OCI-M2 (cell line): ENCODE data around the gene HMGXB3.
"Not testable (repeated sequence)": the region's sequence is repeated elsewhere in the genome, so short reads cannot be mapped to it uniquely, and the experiment has no call there.

Experiments used
- DNase-seq: peaks from one replicate; lab custom pipeline; 2025; ENCODE audit not compliant: unreplicated experiment; lab: John Stamatoyannopoulos, UW

Gene HMGXB3

DNA sequence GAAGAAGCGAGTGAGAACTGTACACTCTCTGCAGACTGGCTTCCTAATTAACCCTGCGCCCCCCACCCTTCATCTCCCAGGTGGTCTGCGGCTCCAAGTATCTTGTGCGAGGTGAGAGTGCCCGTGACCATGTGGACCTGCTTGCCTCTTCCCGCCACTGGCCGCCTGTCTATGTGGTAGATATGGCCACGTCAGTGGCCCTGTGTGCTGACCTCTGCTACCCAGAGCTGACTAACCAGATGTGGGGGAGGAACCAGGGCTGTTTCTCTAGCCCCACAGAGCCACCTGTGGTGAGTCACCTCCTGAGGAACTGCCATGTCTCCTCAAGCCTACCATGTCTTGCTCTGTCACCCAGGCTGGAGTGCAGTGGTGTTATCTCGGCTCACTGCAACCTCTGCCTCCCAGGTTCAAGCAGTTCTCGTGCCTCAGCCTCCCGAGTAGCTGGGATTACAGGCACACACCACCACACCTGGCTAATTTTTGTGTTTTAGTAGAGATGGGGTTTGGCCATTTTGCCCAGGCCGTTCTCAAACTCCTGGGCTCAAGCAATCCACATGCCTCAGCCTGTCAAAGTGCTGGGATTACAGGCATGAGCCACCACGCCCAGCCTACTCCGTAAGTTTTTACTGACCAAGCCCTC is 49.8 kb downstream of the HMGXB3 start:
- not testable (repeated sequence) for DNase-seq

DNA sequence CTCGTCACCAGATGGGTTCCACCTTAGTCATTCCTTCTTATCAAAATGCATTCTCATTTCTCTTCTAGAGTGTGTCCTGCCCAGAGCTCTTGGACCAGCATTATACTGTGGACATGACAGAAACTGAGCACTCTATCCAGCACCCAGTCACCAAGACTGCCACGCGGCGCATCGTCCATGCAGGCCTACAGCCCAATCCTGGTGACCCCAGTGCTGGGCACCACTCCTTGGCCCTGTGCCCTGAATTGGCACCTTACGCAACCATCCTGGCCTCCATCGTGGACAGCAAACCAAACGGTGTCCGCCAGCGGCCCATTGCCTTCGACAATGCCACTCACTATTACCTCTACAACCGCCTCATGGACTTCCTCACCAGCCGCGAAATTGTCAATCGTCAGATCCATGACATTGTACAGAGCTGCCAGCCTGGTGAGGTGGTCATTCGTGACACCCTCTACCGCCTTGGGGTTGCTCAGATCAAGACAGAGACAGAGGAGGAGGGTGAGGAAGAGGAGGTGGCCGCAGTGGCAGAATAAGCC is 51.2 kb downstream of the HMGXB3 start:
- no peak for DNase-seq

DNA sequence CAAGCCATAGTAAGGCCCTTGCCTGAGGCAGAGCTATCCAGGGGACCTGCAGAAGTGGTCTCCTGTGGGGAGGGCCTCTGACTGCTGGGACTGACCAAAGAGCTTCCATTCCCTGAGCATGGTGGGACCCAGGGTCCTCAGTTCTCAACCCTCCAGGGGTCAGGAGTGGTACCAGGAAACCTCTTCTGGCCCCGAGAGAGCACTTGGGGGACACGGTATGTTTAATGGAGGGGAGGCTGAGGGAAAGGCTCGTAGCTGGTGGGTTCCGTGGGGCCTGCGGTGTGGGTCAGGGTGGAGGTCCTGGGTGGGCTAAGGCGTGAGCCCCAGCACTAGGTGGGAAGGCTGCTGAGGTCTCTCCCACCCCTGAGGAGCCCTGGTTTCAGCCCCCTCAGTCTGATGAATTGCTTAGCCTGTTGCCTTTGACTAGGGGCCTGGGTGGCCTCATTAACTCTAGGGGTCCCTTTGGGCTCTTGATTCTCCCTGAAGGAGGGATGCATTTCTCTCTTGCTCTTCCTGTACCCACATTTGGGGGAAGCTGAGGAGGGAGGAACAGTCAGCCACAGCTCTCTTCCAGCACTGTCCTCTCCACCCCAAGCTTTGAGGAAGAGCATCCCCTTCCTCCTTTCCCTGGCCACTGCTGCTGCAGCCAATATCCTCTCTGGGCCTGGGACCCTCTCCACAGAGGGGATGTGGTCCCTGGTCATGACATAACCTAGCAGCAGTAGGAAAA is 51.9 kb downstream of the HMGXB3 start:
- DNase-seq, result no peak

DNA sequence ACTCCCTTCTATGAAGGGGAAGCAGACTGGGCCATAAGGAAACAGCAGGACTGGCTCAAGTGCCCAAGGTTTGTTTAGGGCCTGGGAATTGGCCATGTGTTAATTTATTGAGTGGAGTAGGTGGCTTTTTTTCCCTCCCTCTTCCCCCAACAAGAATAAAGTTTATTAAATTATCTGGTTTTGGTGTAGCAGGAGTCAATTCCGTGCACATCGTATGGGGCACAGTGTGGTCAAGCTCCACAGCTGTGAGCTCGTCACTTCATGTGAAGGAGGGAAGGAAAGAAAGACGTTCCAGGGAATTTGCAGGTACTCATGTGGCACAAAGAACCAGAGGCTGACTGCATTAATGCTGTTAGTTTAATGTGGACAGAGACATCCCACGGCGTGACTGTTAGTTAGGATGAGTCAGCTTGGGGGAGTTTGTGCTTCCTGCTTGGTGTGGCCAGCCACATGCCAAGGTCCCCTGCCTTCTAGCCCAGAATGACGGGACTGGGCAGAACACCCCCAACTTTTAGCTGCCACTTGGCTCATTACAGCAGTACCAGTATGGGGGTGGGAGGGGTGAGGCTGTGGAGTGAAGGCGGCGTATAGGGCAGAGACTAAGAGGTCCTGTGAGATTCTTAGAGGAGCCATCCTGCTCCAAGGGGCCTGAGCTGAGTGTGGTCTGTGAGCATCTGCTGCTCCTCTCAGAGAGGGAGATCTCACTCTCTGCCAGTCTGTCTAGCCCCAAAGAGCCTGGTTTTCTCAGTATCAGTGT is 52.6 kb downstream of the HMGXB3 start:
- no peak for DNase-seq

DNA sequence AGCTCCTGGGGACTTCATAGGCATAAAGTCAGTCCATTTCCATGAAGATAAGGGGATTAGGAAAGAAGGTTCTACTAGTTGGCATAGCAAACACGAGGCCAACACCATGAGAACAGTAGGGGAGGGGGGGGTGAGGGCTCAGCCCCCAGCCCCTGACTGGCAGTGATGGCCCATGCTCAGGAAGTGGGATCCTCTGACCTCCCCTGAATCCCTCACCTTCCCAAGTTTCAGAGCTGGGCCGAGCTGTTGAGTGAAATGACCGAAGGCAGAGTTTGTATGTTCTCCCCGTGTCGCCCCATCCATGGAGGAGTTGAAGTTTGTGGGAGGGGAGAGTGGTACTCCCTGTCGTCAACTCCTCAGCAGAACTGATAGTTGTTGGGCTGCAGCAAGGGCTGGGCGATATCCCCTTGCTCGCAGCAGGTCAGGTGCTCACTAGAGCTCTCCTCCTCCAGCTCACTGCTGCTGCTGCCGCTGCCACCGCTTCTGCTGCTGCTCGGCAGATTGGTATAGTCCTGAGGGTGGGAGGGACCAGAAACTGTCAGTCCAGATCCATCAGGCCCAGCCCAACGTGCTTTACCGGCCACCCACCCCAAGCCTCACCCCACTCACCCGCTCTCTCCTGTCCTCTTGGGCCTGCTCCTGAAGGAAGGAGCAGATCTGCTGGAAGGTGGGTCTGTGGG is 53.3 kb downstream of the HMGXB3 start:
- no peak for DNase-seq

DNA sequence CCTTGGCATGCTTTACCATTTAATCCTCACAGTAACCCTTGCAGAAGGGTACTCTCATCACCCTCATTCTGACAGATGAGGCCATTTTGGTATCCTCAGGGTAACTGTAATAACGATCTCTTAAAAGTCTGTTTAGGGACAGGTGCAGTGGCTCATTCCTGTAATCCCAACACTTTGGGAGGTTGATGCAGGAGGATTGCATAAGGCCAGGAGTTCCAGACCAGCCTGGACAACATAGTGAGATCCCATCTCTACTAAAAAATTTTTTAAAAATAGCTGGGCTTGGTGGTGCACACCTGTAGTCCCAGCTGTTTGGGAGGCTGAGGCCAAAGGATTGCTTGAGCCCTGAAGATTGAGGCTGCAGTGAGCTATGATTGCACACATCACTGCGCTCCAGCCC is 54.0 kb downstream of the HMGXB3 start:
- no peak for DNase-seq

DNA sequence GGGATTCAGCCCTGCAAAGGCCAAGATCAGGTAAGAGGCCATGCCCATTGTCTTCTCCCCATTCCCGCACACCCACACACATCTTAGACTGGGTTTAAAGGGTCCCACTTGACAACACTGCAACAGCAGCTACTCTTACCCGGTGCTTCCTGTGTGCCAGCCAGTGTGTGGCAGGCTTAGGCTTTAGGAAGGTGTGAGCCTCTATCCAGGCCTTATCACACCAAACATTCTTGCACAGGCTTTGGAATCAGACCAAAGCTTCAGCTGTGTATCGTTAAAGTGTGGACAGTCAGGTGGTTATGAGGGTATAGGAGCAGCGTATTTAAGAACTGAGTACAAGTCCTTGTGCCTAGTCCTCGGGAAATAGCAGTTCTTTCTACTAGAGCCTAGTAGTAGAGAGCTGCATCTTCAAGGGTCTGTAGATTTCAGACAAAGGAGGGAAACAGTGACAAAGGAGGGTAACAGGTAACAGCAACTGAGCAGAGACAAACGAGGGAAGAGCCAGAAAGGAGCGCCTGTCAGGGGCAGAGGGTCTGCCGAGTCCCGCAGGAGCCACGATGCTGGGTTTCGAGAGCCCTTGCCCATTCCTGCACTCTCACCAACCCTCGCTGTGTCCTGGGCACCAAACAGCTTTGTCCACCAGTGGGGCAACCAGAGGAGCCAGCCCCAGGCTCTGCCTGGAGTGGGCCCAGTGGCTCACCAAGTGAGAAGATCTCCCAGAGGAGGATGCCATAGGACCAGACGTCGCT is 55.0 kb downstream of the HMGXB3 start:
- DNase-seq, result no peak

DNA sequence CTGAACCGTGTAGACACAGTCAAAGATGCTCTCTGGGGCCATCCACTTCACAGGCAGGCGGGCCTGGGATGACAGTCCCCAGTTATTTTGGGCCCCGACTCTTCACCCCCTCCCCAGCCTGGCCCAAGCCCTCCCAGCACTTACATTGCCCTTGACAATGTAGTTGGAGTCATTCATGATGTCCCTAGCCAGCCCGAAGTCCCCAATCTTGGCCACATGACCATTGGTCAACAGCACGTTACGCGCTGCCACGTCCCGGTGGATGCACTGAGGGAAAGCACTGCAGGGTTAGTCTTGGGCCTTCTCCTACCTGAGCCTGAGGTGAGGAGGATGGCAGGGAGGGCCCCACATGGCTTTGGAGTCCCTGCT is 55.5 kb downstream of the HMGXB3 start:
- no peak for DNase-seq

DNA sequence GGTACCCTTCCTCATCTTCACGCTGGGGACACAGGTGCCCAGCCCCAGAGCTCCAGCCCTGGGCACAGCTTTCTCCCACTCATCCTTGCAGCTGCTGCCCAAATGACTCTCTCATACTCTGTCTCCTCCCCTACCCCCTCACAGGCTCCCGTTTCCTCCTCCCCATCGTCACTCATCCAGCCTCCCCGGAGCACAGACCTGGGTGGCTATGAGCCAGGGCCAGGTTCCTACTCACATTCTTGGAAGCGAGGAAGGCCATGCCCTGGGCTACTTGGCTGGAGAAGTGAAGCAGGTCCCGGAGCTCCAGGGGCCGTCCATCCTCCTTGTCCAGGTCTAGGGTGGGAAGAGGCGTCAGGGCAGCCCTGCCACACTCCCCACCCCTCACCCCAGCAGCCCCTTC is 56.5 kb downstream of the HMGXB3 start:
- no peak for DNase-seq

DNA sequence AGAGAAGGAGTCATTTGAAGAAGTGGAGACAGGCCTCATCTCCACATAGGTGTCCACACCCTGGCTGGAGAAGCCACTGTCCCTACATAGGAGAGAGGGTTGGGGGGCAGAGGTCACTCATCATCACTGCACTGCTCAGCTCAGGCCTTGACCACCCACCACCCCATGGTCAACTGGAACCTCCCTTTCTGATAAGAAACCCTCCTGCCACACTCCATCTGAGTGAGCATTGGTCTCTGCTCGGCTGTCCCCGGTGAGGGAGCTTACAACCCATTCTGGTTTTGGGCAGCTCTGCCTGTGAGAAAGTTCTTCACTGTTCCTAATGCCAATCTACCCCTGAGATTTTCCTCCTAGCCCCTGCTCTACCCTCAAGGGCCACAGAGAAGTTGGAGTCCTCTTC is 57.0 kb downstream of the HMGXB3 start:
- DNase-seq, result no peak

DNA sequence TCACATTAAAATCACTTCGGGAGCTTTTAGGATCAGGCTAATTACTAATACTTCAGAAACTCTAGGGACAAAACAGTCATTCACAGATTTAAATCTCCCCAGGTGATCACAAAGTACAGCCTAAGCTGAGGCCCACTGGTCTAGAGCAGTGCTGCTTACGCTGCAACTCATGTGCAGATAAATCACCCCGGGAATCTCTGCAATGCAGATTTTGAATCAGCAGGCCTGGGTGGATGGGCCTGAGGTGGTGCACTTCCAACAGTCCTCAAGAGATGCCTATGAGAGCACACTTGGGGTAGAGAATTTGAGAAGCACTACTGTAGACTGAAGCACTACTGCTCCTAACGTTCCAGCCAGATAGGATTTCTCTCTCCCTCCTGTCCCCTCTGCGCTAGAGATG is 57.5 kb downstream of the HMGXB3 start:
- no peak for DNase-seq

DNA sequence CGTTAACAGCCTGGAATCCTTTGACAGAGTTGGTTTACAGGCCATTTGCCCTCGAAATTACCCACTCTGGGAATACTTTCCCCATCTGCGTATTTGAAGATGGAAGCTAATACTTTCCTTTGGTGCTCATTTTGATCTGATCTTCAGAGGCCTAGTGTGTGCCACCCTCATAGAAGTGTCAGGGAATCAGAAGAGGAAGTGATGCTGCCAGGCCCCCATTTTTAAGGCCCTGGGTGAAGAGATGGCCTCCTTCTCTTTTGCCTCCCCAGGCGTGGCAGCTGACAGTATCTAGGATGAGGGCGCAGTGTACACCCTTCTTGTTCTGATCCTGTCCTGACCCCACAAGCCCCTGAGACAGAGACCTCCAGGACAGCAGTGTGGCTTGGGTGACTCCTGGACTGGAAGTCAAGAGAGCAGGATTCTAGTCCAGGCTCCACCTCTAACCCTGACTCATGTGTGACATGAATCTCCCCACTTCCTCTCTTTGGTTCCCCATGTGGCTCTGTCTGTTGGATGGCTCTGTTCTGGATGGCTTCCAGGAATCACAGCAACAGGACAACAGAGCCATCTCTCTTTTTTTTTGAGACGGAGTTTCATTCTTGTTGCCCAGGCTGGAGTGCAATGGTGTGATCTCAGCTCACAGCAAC is 58.1 kb downstream of the HMGXB3 start:
- no peak for DNase-seq

DNA sequence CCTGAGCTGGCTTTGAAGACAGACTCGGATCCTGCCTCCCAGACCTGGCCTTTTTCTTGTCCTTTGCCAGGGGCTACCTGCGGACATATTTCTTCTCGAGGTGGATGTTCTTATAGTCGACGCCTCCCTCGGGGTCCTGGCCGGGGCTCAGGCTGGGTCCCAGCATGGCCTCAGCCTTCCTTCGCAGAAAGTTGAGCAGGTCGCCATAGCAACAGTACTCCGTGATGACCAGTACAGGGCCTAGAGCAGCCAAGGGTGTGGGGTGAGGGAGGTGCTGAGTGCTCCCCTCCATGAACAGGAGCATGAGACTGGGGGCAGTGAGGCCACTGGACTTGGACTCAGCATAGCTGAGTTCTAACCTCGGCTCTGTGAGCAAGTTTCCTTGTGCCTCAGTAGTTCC is 59.1 kb downstream of the HMGXB3 start:
- no peak for DNase-seq

DNA sequence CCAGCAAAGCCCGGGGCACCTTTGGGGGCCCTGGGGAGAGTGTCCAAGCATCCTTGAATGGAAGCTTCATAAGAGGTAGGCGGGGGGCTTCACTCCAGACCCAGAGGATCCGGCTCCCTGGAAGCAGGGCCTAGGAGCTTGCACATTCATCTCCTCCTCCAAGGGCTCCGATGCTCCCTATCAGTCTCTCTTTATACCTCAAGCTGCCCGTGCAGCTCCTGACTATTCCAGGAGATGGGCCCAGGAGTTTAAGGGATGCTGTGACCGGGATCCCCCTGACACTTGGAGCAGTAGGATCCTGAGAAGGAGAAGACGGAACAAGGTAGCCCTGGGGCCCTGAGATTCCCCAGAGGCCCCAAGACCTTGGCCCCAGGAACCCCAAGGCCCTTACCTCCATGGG is 59.9 kb downstream of the HMGXB3 start:
- DNase-seq, result no peak

DNA sequence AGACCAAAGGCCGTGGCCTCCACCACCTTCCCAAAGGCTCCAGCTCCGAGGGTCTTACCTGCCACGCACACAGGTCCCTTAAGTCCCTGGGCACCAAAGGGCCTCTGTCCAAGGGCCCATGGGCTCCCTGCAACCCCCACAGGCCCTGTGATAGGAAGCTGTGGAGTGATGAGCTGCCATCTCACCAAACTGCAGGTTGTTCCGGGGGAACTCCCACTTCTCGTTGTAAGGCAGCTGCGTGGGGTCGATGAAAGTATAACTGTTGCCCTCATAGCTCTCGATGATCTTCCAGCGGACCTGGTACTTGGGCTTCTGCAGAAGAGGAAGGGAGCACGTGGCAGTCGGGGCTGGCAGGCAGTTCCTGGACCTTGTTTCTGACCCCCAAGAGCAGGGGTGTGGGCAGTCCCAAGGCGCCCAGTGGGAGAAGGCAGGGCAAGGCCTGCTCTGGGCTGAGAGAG is 61.0 kb downstream of the HMGXB3 start:
- no peak for DNase-seq

DNA sequence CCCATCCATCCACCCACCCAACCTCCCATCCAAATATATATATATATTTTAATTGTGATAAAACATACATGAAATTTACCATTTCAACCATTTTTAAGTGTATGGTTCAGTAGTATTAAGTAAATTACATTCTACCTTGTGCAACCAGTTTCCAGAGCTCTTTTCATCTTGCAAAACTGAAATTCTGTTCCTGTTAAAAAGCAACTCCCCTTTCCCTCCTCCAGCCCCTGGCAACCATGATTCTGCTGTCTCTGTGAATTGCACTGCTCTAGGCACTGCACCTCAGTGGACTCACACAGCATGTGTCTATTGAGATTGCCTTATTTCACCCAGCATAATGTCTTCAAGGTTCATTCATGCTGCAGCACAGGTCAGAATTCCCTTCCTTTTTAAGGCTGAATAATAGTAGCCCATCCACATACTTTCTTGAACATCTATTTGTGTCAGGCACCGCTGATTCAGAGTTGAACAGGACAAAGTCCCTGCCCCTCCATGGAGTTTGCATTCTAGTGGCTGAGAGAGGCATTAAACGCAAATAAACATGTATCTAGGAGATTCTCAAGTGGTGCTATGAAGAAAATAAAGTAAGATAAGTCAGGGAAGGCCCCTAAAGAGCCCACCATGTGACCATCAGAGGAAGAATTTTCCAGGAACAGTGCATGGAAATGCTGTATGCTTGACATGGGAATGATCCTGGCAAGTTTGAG is 61.8 kb downstream of the HMGXB3 start:
- DNase-seq, result no peak

DNA sequence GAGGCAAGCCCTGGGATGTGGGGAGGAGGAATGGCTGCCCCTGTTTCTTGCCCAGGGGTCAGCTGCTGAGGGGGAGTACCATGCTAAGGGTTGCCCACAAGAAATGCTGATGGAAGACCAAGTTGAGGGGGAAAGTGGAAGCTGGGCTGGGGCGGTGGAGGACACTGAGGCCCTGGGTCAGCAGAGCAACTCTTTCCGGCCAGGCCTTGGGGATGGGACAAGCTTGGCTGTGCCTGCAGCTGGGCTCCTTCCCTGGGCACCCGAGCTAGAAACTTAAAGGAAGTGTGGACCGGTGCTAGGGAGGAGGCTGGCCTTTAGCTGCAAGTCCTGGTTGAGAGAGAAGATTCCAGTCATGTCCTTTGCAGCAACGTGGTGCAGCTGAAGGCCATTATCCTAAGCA is 63.1 kb downstream of the HMGXB3 start:
- DNase-seq, result no peak

DNA sequence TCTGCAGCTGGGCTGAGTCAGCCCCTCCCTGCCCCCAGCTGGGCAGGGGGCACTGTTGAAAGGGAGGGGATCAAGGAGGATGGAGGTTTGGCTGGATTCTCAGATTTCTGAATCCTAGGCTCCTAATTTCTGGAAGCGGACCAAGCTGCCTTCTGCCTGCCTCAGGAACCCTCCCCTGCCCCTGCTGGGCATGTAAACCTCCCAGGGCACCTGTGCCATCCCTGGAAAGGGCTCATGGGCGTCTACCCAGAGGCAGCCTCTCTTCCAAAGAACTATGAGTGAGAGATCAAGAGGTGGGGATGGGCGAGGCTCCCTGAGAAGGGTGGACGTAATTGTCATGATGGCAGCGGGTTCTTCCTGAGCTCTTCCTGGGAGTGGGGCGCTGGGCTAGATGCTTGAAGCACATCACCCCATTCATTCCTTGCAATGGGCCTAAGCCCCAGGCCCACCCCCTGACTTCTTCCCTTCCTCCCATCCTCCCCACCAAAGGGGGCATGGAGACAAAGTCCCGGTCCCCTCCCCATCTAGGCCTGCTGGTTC is 64.2 kb downstream of the HMGXB3 start:
- no peak for DNase-seq

DNA sequence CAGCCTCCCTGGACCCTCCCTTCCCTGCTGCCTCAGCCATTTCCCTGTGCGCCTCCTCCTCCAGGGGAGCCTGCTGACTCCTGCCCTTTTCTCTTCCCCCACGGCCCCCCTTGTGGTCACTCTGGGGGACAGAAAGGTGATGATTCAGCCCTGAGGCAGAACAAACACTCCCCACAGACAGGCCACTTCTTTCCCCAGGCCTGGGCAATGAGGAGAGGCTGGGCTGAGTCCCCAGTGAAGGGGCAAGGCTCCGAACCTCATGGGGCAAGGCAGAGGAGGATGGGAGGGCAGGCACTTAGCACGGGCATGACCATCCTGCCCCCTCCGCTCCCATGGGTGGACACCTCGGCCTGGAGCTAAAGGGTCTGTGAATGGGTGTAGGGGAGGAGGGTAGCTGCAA is 64.8 kb downstream of the HMGXB3 start:
- DNase-seq, result no peak
